T-helper 9 cell (primary cell): ENCODE data around the gene ABCC1.

Source experiments
- DNase-seq: peaks from one replicate; pipeline ENCODE4 v3.0.0-alpha.2; 2020

The ABCC1 gene

DNA sequence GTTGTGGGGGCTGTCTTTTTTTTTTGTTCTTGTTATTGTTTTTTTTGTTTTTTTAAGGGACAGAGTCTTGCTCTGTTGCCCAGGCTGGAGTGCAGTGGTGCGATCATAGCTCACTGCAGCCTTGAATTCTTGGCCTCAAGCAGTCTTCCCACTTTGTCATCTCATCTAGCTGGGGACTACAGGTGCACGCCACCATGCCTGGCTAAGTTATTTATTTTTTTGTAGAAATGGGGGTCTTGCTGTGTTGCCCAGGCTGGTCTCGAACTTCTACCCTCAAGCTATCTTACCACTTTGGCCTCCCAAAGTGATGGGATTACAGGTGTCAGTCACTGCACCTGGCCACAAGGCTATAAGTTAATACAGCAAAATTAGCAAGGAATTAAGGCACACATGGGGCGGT is 101.7 kb downstream of the ABCC1 start:
- no peak for DNase-seq

GRCh38 chr16:16052916-16053315 is 103.5 kb downstream of the ABCC1 start:
- no peak for DNase-seq

GRCh38 chr16:16057102-16057501 is 107.7 kb downstream of the ABCC1 start:
- no peak for DNase-seq

- no peak for DNase-seq
Measured at GRCh38 chr16:16059160-16059559, 109.7 kb downstream of the ABCC1 start.

GRCh38 chr16:16059895-16060590 is 110.6 kb downstream of the ABCC1 start:
- no peak for DNase-seq

- DNase-seq = no peak
Measured at GRCh38 chr16:16062023-16062937, 112.9 kb downstream of the ABCC1 start.

GRCh38 chr16:16063683-16064082 is 114.3 kb downstream of the ABCC1 start:
- no peak for DNase-seq

DNA sequence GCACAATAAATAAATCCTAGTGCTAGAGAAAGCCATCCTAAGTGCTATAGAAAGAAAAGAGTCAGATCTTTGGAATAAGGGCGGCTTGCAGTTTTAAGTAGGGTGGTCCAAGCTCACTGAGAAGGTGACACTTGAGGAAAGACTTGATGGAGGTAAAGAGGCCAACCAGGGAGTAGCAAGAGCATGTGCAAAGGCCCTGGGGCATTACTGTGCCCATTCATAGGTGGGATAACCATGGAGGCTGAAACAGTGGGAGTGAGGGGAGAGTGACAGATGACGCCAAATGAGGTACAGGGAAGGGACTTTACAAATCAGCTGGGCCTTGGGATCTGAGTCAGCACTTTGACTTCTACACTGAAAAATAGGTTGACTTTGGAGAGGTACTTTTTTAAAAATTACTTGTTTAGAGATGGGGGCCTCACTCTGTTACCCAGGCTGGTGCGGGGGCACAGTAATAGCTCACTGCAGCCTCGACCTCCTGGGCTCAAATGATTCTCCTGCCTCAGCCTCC is 115.5 kb downstream of the ABCC1 start:
- no peak for DNase-seq

- no peak for DNase-seq
Measured at GRCh38 chr16:16067127-16067526, 117.7 kb downstream of the ABCC1 start.

- DNase-seq = no peak
Measured at GRCh38 chr16:16071631-16072244, 122.3 kb downstream of the ABCC1 start.

- no peak for DNase-seq
Measured at GRCh38 chr16:16073001-16073545, 123.7 kb downstream of the ABCC1 start.

GRCh38 chr16:16073891-16074881 is 124.8 kb downstream of the ABCC1 start:
- DNase-seq = no peak

GRCh38 chr16:16075488-16076422 is 126.3 kb downstream of the ABCC1 start:
- DNase-seq = no peak

DNA sequence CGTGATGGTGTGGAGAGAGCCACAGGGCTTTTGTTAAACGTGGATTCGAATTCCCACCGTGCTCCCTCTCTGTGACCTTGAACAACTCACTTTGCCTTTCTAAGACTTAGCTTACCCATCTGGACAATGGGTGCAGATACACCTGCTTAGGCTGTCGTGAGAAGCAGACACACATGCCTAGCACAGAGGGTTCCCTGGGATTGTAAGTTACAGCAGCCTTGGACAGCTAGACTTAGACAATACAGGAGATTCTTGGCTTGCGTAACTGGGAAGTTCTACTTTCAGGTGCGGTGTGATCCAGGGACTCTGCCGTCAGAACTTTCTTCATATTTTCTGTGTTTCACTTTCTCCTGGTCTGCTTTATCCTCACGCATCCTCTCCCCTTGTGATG is 127.0 kb downstream of the ABCC1 start:
- DNase-seq = no peak

DNA sequence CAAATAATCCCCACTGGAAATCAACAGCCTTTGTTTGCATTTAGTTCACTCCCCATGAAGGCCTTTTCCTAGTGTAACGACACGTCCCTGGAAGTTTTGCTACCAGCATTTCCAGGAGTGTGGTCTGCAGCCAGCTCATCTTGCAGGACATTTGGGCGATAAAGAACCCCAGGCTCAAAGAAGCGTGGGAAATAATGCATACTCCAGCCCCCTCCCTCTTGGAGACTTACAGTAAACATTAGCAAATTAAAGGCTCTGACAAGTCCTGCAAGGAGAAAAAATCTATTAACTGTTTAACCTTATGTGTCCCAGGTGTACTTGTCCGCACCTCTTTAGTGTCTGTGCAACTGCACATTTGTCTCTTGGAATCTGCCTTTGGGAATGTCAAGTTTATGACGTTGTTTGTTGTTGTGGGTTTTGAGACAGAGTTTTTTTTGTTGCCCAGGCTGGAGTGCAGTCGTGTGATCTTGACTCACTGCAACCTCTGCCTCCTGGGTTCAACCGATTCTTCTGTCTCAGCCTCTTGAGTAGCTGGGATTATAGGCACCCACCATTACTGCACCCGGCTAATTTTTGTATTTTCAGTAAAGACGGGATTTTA is 131.1 kb downstream of the ABCC1 start:
- DNase-seq = no peak

- no peak for DNase-seq
Measured at GRCh38 chr16:16081141-16081540, 131.7 kb downstream of the ABCC1 start.

DNA sequence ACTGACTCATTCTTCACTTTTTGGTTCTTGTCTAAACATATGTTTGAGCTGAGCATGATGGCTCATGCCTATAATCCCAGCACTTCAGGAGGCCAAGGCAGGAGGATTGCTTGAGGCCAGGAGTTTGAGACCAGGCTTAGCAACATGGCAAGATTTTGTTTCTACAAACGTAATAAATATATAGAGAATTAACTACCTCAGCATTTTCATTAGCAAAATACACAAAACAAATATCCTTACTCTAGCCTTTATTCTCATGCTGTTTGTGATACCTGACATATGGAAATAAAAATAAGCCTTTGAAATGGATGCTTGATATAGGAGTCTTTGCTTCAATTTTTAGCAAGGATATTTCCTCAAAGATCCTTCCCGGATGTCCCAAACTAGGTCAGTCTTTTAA is 132.8 kb downstream of the ABCC1 start:
- no peak for DNase-seq

- DNase-seq = no peak
Measured at GRCh38 chr16:16083421-16084156, 134.2 kb downstream of the ABCC1 start.

DNA sequence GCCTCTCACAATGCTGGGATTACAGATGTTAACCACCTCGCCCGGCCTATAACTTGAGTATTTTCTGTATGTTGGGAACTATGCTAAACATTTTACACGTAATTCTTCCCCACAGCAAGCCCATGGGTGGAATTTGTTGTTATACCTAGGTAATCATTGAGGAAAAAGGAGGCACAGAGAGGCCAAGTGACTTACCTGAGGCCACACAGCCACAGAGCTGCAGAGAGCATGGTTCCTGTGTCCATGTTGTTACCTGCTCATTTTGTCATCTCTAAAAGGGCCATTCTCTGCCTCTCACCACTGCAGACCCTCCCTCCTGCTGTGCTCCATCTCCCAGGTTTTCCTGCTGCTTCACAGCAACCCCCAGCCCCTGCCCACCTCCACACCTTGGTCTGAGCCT is 135.5 kb downstream of the ABCC1 start:
- DNase-seq = no peak
